Lower leg skin (tissue), 4 donors: Measurements from ENCODE around the gene ZNF672. TPM values are rescaled to one million over a fixed set of nuclear protein-coding genes. Genes with fewer than 3 reads are reported as not detected.
A peak's percentile ranks its signal among the peaks of the same experiment; 100 is the strongest.
"Not testable (repeated sequence)": the region's sequence is repeated elsewhere in the genome, so short reads cannot be mapped to it uniquely, and the experiment has no call there.

ENCODE experiments used
- DNase-seq, 2 donors: peaks; one replicate each; pipeline ENCODE4 v3.0.0-alpha.2; 2019; ENCODE audit warnings: low spot score in 2 of 2
- H3K4me3 ChIP-seq: fragments of 200-600 bp; sonication (generic); 2 replicates; pipeline ENCODE4 v1.5.1; 2017; ENCODE audit warnings: mild to moderate bottlenecking, low read depth; ENCODE audit not compliant: poor library complexity, severe bottlenecking
- POLR2A ChIP-seq, 2 donors: fragments of 450-650 bp; IDR thresholded peaks; one replicate each; pipeline ENCODE4 v1.6.1; 2016 to 2017; ENCODE audit warnings: antibody characterized with exemption in 2 of 2, mild to moderate bottlenecking in 1 of 2, moderate library complexity in 1 of 2
- WGBS, 2 donors: methylation state at CpG; one replicate each; pipeline ENCODE4 v1.1.5; 2018; 5-methylcytosine and 5-hydroxymethylcytosine counted together
- intact Hi-C: fragments of 100-400 bp; cut with DNase I; formaldehyde crosslinking; loops from one replicate; pipeline ENCODE4 v1.15.0; 2023; ENCODE audit warnings: low total_unique reads
- total RNA-seq, 4 donors: library from RNA; depleted of rRNA; stranded (reverse); fragments of >200 nt; gene quantifications; one replicate each; pipeline ENCODE4 v1.1.0, GENCODE V29; 2016
- TF ChIP-seq, protein P1 (sequence below), 3 donors: fragments of 450-650 bp; IDR thresholded peaks; one replicate each; pipeline ENCODE4 v1.5.1; 2016; ENCODE audit warnings: antibody characterized with exemption in 3 of 3, mild to moderate bottlenecking in 3 of 3, moderate library complexity in 2 of 3

ZNF672 gene
- total RNA-seq, 4 donors from 2014 or later: 34.7 to 50.4 (median 42.6) TPM

DNA sequence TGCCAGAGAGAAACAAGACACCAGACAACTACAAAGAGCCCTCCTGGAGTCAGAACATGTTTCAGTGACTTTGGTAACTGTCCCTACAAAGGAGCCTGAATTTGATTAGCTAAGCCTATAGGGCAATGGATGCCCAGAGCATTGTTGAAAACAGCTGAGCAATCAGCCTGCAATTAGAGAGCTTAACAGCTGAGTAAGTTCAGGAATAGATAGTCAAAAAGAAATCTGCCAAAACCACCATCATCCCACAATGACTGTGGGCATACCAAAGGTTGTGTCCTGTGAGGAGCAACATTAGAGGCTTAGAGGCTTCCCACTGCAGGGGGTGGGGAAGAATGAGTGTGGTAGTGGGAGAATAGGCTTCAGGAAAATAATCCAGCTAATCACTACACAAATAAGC lies 44.4 kb upstream of the ZNF672 start:
- TF ChIP-seq, protein P1, sequence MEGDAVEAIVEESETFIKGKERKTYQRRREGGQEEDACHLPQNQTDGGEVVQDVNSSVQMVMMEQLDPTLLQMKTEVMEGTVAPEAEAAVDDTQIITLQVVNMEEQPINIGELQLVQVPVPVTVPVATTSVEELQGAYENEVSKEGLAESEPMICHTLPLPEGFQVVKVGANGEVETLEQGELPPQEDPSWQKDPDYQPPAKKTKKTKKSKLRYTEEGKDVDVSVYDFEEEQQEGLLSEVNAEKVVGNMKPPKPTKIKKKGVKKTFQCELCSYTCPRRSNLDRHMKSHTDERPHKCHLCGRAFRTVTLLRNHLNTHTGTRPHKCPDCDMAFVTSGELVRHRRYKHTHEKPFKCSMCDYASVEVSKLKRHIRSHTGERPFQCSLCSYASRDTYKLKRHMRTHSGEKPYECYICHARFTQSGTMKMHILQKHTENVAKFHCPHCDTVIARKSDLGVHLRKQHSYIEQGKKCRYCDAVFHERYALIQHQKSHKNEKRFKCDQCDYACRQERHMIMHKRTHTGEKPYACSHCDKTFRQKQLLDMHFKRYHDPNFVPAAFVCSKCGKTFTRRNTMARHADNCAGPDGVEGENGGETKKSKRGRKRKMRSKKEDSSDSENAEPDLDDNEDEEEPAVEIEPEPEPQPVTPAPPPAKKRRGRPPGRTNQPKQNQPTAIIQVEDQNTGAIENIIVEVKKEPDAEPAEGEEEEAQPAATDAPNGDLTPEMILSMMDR (IDR thresholded peaks at IDR 0.05): no peak
- TF ChIP-seq POLR2A (IDR thresholded peaks at IDR 0.05): no peak
- DNase-seq: no peak
- H3K4me3 ChIP-seq: no peak overlapping the region
- intact Hi-C loops: no loop called here

DNA sequence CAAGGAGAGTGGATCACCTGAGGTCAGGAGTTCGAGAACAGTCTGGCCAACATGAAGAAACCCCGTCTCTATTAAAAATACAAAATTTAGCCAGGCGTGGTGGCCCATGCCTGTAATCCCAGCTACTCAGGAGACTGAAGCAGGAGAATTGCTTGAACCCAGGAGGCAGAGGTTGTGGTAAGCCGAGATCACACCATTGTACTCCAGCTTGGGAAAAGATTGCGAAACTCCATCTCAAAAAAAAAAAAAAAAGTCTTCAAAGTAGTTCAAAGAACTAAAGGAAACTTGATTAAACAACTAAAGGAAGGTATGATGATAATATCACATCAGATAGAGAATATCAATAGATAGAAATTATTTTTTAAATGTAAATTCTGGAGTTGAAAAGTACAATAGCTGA lies 43.4 kb upstream of the ZNF672 start:
- DNase-seq, H3K4me3 ChIP-seq, intact Hi-C loops: not testable (repeated sequence)
- 85 to 88% methylated on average over 5 of the region's 5 CpGs for WGBS, 2 donors

- intact Hi-C loops: no loop called here
Observed at GRCh38 chr1:248798791-248799190, 39.2 kb upstream of the ZNF672 start.

GRCh38 chr1:248800459-248800858 lies 37.6 kb upstream of the ZNF672 start:
- 72 to 77% methylated on average over 3 of the region's 3 CpGs for WGBS, 2 donors
- TF ChIP-seq, protein P1 (IDR thresholded peaks at IDR 0.05): no peak
- no peak for TF ChIP-seq POLR2A (IDR thresholded peaks at IDR 0.05)
- intact Hi-C loops: no loop called here
- no peak overlapping the region for H3K4me3 ChIP-seq
- no peak for DNase-seq

More at GRCh38 chr1:248798791-248799190, 39.2 kb upstream of the ZNF672 start:
- WGBS, 2 donors: 78 to 83% methylated on average over 3 of the region's 3 CpGs
- TF ChIP-seq POLR2A (IDR thresholded peaks at IDR 0.05): no peak
- TF ChIP-seq, protein P1 (IDR thresholded peaks at IDR 0.05): no peak
- DNase-seq: no peak
- no peak overlapping the region for H3K4me3 ChIP-seq

DNA sequence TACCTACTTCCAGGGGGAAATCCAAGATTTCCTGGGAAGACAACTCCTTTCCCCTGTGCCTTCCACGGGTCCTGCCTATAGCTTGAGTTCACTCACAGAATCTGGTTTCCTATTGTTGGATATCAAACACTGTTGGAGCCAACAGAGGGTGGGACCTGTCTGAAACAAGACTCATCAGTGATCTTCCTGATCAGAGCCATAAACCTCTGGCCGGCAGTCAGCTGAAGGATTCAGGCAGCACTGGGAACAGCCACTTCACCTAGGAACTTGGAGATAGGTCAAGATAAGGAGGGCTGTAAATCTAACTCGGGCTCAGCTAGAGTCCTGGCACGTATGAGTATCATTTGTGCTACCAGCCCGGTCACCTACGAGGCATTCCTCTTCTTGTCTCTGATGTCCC lies 35.6 kb upstream of the ZNF672 start:
- intact Hi-C loops: no loop called here
- peak in 1 of 2 donors; percentile 15 for DNase-seq
- TF ChIP-seq POLR2A (IDR thresholded peaks at IDR 0.05): no peak
- TF ChIP-seq, protein P1 (IDR thresholded peaks at IDR 0.05): no peak
- no peak overlapping the region for H3K4me3 ChIP-seq
- WGBS, 2 donors: 67 to 73% methylated on average over 6 of the region's 6 CpGs

- WGBS, 2 donors: 87% methylated on average over 15 of the region's 15 CpGs
- intact Hi-C loops, H3K4me3 ChIP-seq: not testable (repeated sequence)
- peak in 1 of 2 donors; percentile 52 for DNase-seq
Observed at GRCh38 chr1:248803501-248803900, 34.5 kb upstream of the ZNF672 start.
